Activated CD8-positive, alpha-beta memory T cell treated with anti-CD3 and anti-CD28 coated beads, Interleukin-2, amount 50 U/mL, for 24 hours (primary cell): Measurements from ENCODE around the gene NT5E.

Experiments used
- DNase-seq: peaks from one replicate; pipeline ENCODE4 v3.0.0-alpha.2; 2020; ENCODE audit errors: extremely low read depth

Gene NT5E

GRCh38 chr6:85460154-85460920 lies 10.5 kb downstream of the NT5E start:
- no peak for DNase-seq

- peak; percentile 13 for DNase-seq
These were observed 11.3 kb downstream of the NT5E start for GRCh38 chr6:85460921-85461797.

- DNase-seq = no peak
These were observed 11.9 kb downstream of the NT5E start for GRCh38 chr6:85461798-85462170.

- no peak for DNase-seq
These were observed 12.8 kb downstream of the NT5E start for GRCh38 chr6:85462673-85463072.

- DNase-seq = no peak
These were observed 13.9 kb downstream of the NT5E start for GRCh38 chr6:85463621-85464259.

GRCh38 chr6:85464260-85464644 lies 14.4 kb downstream of the NT5E start:
- peak; percentile 25 for DNase-seq

- no peak for DNase-seq
These were observed 14.9 kb downstream of the NT5E start for GRCh38 chr6:85464722-85465150.

- DNase-seq = no peak
These were observed 15.9 kb downstream of the NT5E start for GRCh38 chr6:85465762-85466161.

GRCh38 chr6:85468326-85468725 lies 18.4 kb downstream of the NT5E start:
- no peak for DNase-seq

GRCh38 chr6:85469276-85470022 lies 19.6 kb downstream of the NT5E start:
- no peak for DNase-seq

- DNase-seq = no peak
These were observed 20.1 kb downstream of the NT5E start for GRCh38 chr6:85470023-85470410.

- no peak for DNase-seq
These were observed 22.9 kb downstream of the NT5E start for GRCh38 chr6:85472744-85473143.

GRCh38 chr6:85473748-85474147 lies 23.9 kb downstream of the NT5E start:
- no peak for DNase-seq

- DNase-seq = no peak
These were observed 26.6 kb downstream of the NT5E start for GRCh38 chr6:85476532-85476931.

GRCh38 chr6:85479208-85479607 lies 29.3 kb downstream of the NT5E start:
- no peak for DNase-seq

GRCh38 chr6:85482206-85482904 lies 32.5 kb downstream of the NT5E start:
- DNase-seq = no peak

GRCh38 chr6:85482905-85483700 lies 33.2 kb downstream of the NT5E start:
- peak; percentile 65 for DNase-seq

- DNase-seq = no peak
These were observed 34.0 kb downstream of the NT5E start for GRCh38 chr6:85483846-85484245.

- no peak for DNase-seq
These were observed 35.1 kb downstream of the NT5E start for GRCh38 chr6:85484948-85485347.

GRCh38 chr6:85490516-85491248 lies 40.8 kb downstream of the NT5E start:
- DNase-seq = no peak
